ENCODE data around the gene CAMTA1. TPM values are rescaled to one million over a fixed set of nuclear protein-coding genes. Genes with fewer than 3 reads are reported as not detected.

The CAMTA1 gene
- total and polyA plus RNA-seq, 9 of the 15 experiments (the other 6 are each of a cell fraction or from before 2014, with no cell fraction given) = 43.9 to 161 (median 65.9) TPM

DNA sequence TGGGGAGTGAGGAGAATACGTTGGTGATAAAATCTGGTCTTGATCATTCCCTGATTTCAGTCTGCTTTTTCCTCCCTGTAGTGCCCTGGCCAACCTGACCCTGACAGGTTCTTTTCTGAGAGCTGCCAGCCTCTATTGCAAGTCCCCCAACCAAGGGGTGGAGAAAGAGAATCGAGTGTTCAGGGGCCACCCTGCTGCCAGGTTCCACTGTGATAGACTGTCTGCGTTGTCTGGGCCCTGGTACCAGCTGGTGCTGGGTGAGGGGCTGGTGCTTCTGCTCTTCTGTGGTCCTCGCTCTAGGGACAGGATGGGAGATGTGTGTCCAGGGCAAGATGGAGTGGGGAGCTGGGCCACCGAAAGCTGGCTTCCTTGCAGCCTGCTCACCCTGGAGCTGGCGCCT lies 214.6 kb downstream of the CAMTA1 start (continued):
- TF ChIP-seq, protein P1, sequence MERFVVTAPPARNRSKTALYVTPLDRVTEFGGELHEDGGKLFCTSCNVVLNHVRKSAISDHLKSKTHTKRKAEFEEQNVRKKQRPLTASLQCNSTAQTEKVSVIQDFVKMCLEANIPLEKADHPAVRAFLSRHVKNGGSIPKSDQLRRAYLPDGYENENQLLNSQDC (CRISPR knock-in tag; IDR thresholded peaks at IDR 0.05) = no peak
- TF ChIP-seq GABPB2 (CRISPR knock-in tag; conservative IDR thresholded peaks at IDR 0.05) (no peak), KDM2B (CRISPR knock-in tag; IDR thresholded peaks at IDR 0.05) (no peak), MTA3 (IDR thresholded peaks at IDR 0.05; ENCODE audit: borderline replicate concordance) (no peak), NCOA2 (IDR thresholded peaks at IDR 0.05; ENCODE audit: partially characterized antibody in 2 of 2) (no peak), ZNF175 (CRISPR knock-in tag; IDR thresholded peaks at IDR 0.05; ENCODE audit: low read depth) (no peak), DPF2 (IDR thresholded peaks at IDR 0.05) (no peak), CTBP1 (IDR thresholded peaks at IDR 0.05; ENCODE audit: borderline replicate concordance) (no peak), ATF1 (CRISPR knock-in tag; IDR thresholded peaks at IDR 0.05) (no peak), ATF1 (tag; IDR thresholded peaks at IDR 0.05) (no peak)

DNA sequence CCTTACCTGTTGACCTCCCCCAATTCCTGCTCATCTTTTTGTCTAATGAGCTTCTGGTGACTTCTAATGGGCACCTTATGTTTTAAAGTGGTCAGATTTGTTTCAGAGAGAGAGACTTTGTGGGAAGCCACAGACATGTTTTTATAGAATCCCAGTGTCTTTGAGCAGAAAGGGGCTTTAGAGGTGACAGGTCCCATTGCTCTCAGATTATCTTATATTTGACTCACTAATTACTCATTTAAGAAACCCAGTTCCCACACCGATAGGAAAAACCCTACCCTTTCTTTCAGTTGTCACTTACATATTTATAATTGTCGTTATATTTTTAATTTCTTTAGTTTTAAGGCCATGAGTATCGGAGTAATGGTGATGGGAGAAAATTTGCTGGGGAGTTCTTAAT lies 215.5 kb downstream of the CAMTA1 start:
- H3K9me3 ChIP-seq (replicated peaks; ENCODE audit: control insufficient read depth, insufficient read depth, low read depth, low read length) = no peaks in the 10 kb centered on the region
- CTCF ChIA-PET (ENCODE audit: low intra/inter-chr PET ratio) = no interaction called here
- intact Hi-C loops (cut with micrococcal nuclease) = no loop called here
- TF ChIP-seq ZNF561 (CRISPR knock-in tag; conservative IDR thresholded peaks at IDR 0.05) (no peak), RNF2 (IDR thresholded peaks at IDR 0.05) (no peak), ZNF695 (CRISPR knock-in tag; IDR thresholded peaks at IDR 0.05) (no peak), ZFX (CRISPR knock-in tag; IDR thresholded peaks at IDR 0.05) (no peak), HLTF (IDR thresholded peaks at IDR 0.05) (no peak), ASH1L (IDR thresholded peaks at IDR 0.05; ENCODE audit: borderline replicate concordance, low read depth, partially characterized antibody) (no peak)
- DNase-seq (ENCODE audit: extremely low read depth in 1 of 4, low spot score in 3 of 4) = no peak
- no peak for ATAC-seq
- H4K20me1 ChIP-seq (replicated peaks; ENCODE audit: control insufficient read depth, insufficient read depth, low read length) = no peaks in the 10 kb centered on the region
- no peaks in the 10 kb centered on the region for H3K79me2 ChIP-seq (ENCODE audit: control insufficient read depth, insufficient read depth, low read length)
- in situ Hi-C loops (cut with MboI) = no loop called here
- no peak for FAIRE-seq
- H3K4me2 ChIP-seq (ENCODE audit: insufficient read depth, low read length) = no peak overlapping the region
- H3K4me1 ChIP-seq (replicated peaks in 1 of 2; ENCODE audit: control insufficient read depth in 2 of 2, insufficient read depth in 2 of 2, low read length in 2 of 2) = no peaks in the 10 kb centered on the region
- POLR2A ChIA-PET = interaction anchor here (0.7 kb wide), 1 partner anchor 318 kb away, joined by 3 read pairs; no protein-coding TSS in a partner anchor
- H2AFZ ChIP-seq (ENCODE audit: low read depth, low read length) = no peak overlapping the region
- H3K27ac ChIP-seq (ENCODE audit: extremely low read depth, low read depth, low read length) = no peak overlapping the region
- 0% methylated on average over 3 of the region's 3 CpGs for WGBS (ENCODE audit: insufficient coverage, low coverage, missing lambda C conversion rate)
- H3K9ac ChIP-seq (ENCODE audit: insufficient read depth in 1 of 2, low read depth in 2 of 2, low read length in 2 of 2) = no peak overlapping the region
- no peak overlapping the region for H3K4me3 ChIP-seq
- H3K9me1 ChIP-seq (ENCODE audit: control insufficient read depth, insufficient read depth, low read length) = no peaks in the 10 kb centered on the region
- H3K27me3 ChIP-seq (ENCODE audit: control insufficient read depth in 2 of 2, insufficient read depth in 2 of 2, low read length in 2 of 2) = peaks cover 27 to 49% of the 10 kb centered on the region in 2 experiments; a peak in 4 of 5 replicates
- H3K36me3 ChIP-seq (ENCODE audit: control insufficient read depth, insufficient read depth, low read length) = no peaks in the 10 kb centered on the region
- BruUV-seq (replicated peaks) = no TSS peak
